Pericardium fibroblast (primary cell): ENCODE data around the gene ZNF594. TPM values are rescaled to one million over a fixed set of nuclear protein-coding genes. Genes with fewer than 3 reads are reported as not detected.

Experiments
- total RNA-seq: library from RNA; depleted of rRNA; stranded (reverse); fragments of >200 nt; gene quantifications from 2 replicates; pipeline ENCODE4 v1.2.3, GENCODE V29; 2015

The ZNF594 gene
- total RNA-seq = 3.5 and 3.9 TPM in 2 replicates

GRCh38 chr17:5191541-5192417 is at the start of gene ZNF594:
Gene ZNF594, minus strand, starts transcription at chr17:5191868. Its CDS starts 7,612 bp downstream, at chr17:5184256.

GRCh38 chr17:5234645-5235576 is 43.2 kb upstream of the ZNF594 start, which contains the start of gene SCIMP:
Gene SCIMP, minus strand, starts transcription at chr17:5234860. Its CDS starts 105 bp downstream, at chr17:5234755.

Other genes starting within 250 kb of the ZNF594 start
- gene PFN1, start 243.3 kb downstream of the ZNF594 start, total RNA-seq = 692 and 1,126 TPM in 2 replicates
- 1.6 and 10.7 TPM in 2 replicates for gene ENO3, start 240.7 kb downstream of the ZNF594 start, total RNA-seq
- gene SPAG7, start 224.1 kb downstream of the ZNF594 start, total RNA-seq = 55.8 and 67.8 TPM in 2 replicates
- gene CAMTA2, start 204.2 kb downstream of the ZNF594 start, total RNA-seq = 19.3 and 28.2 TPM in 2 replicates
- 0.47 and 1.6 TPM in 2 replicates for gene INCA1, start 194.3 kb downstream of the ZNF594 start, total RNA-seq
- gene KIF1C, start 193.9 kb downstream of the ZNF594 start, total RNA-seq = 36.3 and 55.4 TPM in 2 replicates
- not detected in 2 replicates for gene SLC52A1, start 156.4 kb downstream of the ZNF594 start, total RNA-seq
- 1.4 and 1.8 TPM in 2 replicates for gene ZFP3, start 113.4 kb downstream of the ZNF594 start, total RNA-seq
- 2.5 and 4.4 TPM in 2 replicates for gene ZNF232, start 80.0 kb downstream of the ZNF594 start, total RNA-seq
- not detected in 2 replicates for gene USP6, start 75.8 kb downstream of the ZNF594 start, total RNA-seq
- gene SCIMP, start 43.0 kb upstream of the ZNF594 start, total RNA-seq = not detected in 2 replicates
- gene RABEP1, start 90.4 kb upstream of the ZNF594 start, total RNA-seq = 26.1 and 28.7 TPM in 2 replicates
- 34.5 and 41.4 TPM in 2 replicates for gene NUP88, start 227.8 kb upstream of the ZNF594 start, total RNA-seq
- gene RPAIN, start 228.3 kb upstream of the ZNF594 start, total RNA-seq = 13.4 and 32.7 TPM in 2 replicates
- 148 and 187 TPM in 2 replicates for gene C1QBP, start 247.3 kb upstream of the ZNF594 start, total RNA-seq